Measurements from ENCODE around the gene CDK14.

GRCh38 chr7:91226411-91226810 is 630.3 kb downstream of the CDK14 start:
- TF ChIP-seq CTCF (IDR thresholded peaks at IDR 0.05; ENCODE audit: poor library complexity, severe bottlenecking) (no peak), SMC3 (conservative IDR thresholded peaks at IDR 0.05; ENCODE audit: poor library complexity) (no peak), POLR2AphosphoS5 (IDR thresholded peaks at IDR 0.05) (no peak), REST (IDR thresholded peaks at IDR 0.05; ENCODE audit: borderline replicate concordance) (no peak), TAF1 (IDR thresholded peaks at IDR 0.05; ENCODE audit: low read depth) (no peak)
